HepG2 (cell line): Measurements from ENCODE around the gene ACACA. TPM values are rescaled to one million over a fixed set of nuclear protein-coding genes. Genes with fewer than 3 reads are reported as not detected.

Source experiments
- HMGXB3 ChIP-seq: sonication (generic); formaldehyde crosslinking; IDR thresholded peaks from 2 replicates; pipeline ENCODE4 v1.4.0; 2020; ENCODE audit warnings: missing genetic modification reagents, borderline replicate concordance
- HOMEZ ChIP-seq: IDR thresholded peaks from 2 replicates; pipeline ENCODE4 v1.6.1; 2016; ENCODE audit warnings: low read depth
- ISX ChIP-seq: sonication (generic); formaldehyde crosslinking; conservative IDR thresholded peaks from 2 replicates; pipeline ENCODE4 v1.5.0; 2020; ENCODE audit warnings: missing genetic modification reagents
- KLF11 ChIP-seq: IDR thresholded peaks from 2 replicates; pipeline ENCODE4 v1.6.1; 2016; ENCODE audit warnings: missing compliant biosample characterization
- ZNF407 ChIP-seq: sonication (generic); formaldehyde crosslinking; IDR thresholded peaks from one replicate; pipeline ENCODE4 v1.5.1; 2020; ENCODE audit warnings: mild to moderate bottlenecking, missing genetic modification reagents; ENCODE audit errors: not compliant biosample characterization
- ZNF510 ChIP-seq: sonication (generic); formaldehyde crosslinking; IDR thresholded peaks from 2 replicates; pipeline ENCODE4 v1.4.0; 2020; ENCODE audit warnings: low read depth, mild to moderate bottlenecking, missing genetic modification reagents
- ZNF563 ChIP-seq: sonication (generic); formaldehyde crosslinking; IDR thresholded peaks from 2 replicates; pipeline ENCODE4 v1.8.0; 2022; ENCODE audit warnings: mild to moderate bottlenecking, moderate library complexity, missing genetic modification reagents
- ZNF781 ChIP-seq: sonication (generic); formaldehyde crosslinking; IDR thresholded peaks from 2 replicates; pipeline ENCODE4 v1.5.1; 2020; ENCODE audit warnings: borderline replicate concordance, mild to moderate bottlenecking, missing genetic modification reagents; ENCODE audit errors: not compliant biosample characterization
- polyA plus RNA-seq, 8 experiments: library from polyadenylated mRNA; depleted of rRNA in 3 of 8; stranded (reverse) in 7 of 8; unstranded in 1 of 8; fragments of >200 nt; fragmentation: Illumina TruSeq in 4 of 8; extraction: Trizol in 4 of 8; gene quantifications; 2 replicates each; pipeline versions ENCODE4 v1.2.1 to v1.2.3, GENCODE V29; 2011 to 2016; ENCODE audit warnings: low read depth in 4 of 8, missing spikeins in 1 of 8, mixed read lengths in 1 of 8; ENCODE audit not compliant: insufficient read depth in 1 of 8
- total RNA-seq, 5 experiments: library from RNA; depleted of rRNA; stranded (reverse); fragments of >200 nt; fragmentation: Illumina TruSeq; extraction: Trizol; gene quantifications; 2 replicates each; pipeline ENCODE4 v1.2.3, GENCODE V29; 2016; ENCODE audit warnings: low read depth in 1 of 5
- TF ChIP-seq, protein P1 (sequence below): sonication (generic); formaldehyde crosslinking; IDR thresholded peaks from 2 replicates; pipeline ENCODE4; 2020; ENCODE audit warnings: missing genetic modification reagents, mild to moderate bottlenecking, borderline replicate concordance

The ACACA gene
- total and polyA plus RNA-seq, 2 of the 13 experiments (the other 11 are each of a cell fraction or from before 2014, with no cell fraction given) = 39.2 to 47.2 TPM

DNA sequence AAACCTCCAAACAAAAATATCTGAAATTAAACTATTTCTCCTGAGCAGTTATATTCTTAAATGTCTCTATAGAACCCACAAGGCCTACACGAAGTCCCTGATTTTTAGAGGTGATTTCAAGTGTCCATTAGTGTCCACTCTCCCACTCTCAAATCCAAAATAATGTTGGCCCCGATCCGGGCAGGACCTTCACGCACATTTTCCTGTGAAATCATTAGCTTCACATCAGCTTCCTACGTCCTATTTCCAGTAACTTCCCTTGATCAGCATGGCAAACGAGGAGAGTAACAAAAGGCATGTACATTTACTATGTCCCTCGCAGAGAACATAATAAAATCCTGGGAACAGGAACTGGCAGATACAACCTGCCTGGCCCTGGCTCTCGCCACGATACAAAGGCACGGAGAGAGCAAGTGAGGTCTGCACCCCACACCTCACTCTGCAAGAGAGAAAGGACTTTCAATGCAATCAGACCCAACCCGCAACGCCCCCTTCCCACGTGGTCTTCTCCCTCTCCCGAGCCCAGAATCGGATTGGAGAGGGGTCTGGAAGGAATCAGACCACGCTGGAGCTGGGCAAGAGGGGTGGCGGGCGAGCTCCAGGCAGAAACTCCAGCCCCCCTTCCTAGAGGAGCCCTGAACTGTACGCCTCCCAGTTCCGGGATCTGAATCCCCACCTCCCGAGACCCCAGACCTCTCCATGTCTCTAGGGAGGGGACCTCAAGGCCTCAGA, 48.4 kb downstream of the ACACA start (continued):
- TF ChIP-seq ZNF510 (peak; percentile 41; the same call in 1 of the 2 replicates), HOMEZ (CRISPR knock-in tag) (peak; percentile 79; the same call in 1 of the 2 replicates), ZNF407 (CRISPR knock-in tag) (peak; percentile 47), ISX (CRISPR knock-in tag) (peak; percentile 23; the same call in 1 of the 2 replicates), ZNF781 (CRISPR knock-in tag) (peak; percentile 90), ZNF563 (CRISPR knock-in tag) (0 out of 2 replicates have a peak, but pooled peaks have one; percentile 18), KLF11 (0 out of 2 replicates have a peak, but pooled peaks have one; percentile 33), HMGXB3 (CRISPR knock-in tag) (0 out of 2 replicates have a peak, but pooled peaks have one; percentile 47)
- TF ChIP-seq, protein P1, sequence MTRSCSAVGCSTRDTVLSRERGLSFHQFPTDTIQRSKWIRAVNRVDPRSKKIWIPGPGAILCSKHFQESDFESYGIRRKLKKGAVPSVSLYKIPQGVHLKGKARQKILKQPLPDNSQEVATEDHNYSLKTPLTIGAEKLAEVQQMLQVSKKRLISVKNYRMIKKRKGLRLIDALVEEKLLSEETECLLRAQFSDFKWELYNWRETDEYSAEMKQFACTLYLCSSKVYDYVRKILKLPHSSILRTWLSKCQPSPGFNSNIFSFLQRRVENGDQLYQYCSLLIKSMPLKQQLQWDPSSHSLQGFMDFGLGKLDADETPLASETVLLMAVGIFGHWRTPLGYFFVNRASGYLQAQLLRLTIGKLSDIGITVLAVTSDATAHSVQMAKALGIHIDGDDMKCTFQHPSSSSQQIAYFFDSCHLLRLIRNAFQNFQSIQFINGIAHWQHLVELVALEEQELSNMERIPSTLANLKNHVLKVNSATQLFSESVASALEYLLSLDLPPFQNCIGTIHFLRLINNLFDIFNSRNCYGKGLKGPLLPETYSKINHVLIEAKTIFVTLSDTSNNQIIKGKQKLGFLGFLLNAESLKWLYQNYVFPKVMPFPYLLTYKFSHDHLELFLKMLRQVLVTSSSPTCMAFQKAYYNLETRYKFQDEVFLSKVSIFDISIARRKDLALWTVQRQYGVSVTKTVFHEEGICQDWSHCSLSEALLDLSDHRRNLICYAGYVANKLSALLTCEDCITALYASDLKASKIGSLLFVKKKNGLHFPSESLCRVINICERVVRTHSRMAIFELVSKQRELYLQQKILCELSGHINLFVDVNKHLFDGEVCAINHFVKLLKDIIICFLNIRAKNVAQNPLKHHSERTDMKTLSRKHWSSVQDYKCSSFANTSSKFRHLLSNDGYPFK = peak; percentile 55; the same call in 1 of the 2 replicates
